Cardiac muscle cell (in vitro differentiated cells and primary cell): ENCODE data around the gene FBRSL1. TPM values are rescaled to one million over a fixed set of nuclear protein-coding genes. Genes with fewer than 3 reads are reported as not detected.

Source experiments
- DNase-seq, 2 donors: peaks; one replicate each; pipeline versions ENCODE4 v3.0.0 to v3.0.0-alpha.2; 2010 to 2017; ENCODE audit warnings: low read depth in 1 of 2, low spot score in 1 of 2
- H3K27ac ChIP-seq: fragments of 200-600 bp; sonication (generic); 2 replicates; pipeline ENCODE4 v1.5.1; 2016
- H3K27me3 ChIP-seq: fragments of 200-600 bp; sonication (generic); 2 replicates; pipeline ENCODE4 v1.6.0; 2016; ENCODE audit warnings: control low read depth
- H3K36me3 ChIP-seq: fragments of 200-600 bp; sonication (generic); 2 replicates; pipeline ENCODE4 v1.5.1; 2016; ENCODE audit warnings: control low read depth
- H3K4me1 ChIP-seq: fragments of 200-600 bp; sonication (generic); 2 replicates; pipeline ENCODE4 v1.8.1; 2017; ENCODE audit warnings: low read depth, mild to moderate bottlenecking, mixed run types
- H3K4me3 ChIP-seq: fragments of 200-600 bp; sonication (generic); 2 replicates; pipeline ENCODE4 v1.5.1; 2016; ENCODE audit warnings: mild to moderate bottlenecking
- H3K9me3 ChIP-seq: fragments of 200-600 bp; sonication (generic); 2 replicates; pipeline ENCODE4 v1.5.1; 2017; ENCODE audit warnings: low read depth, mild to moderate bottlenecking, control low read depth
- CTCF ChIP-seq: IDR thresholded peaks from 2 replicates; pipeline ENCODE4 v1.5.1; 2012; ENCODE audit warnings: low read depth, mild to moderate bottlenecking, low read length
- polyA plus RNA-seq: library from polyadenylated mRNA; unstranded; fragments of >200 nt; fragmentation: Nextera tagmentation; extraction: Ambion mirVana; gene quantifications from 2 replicates; pipeline ENCODE4 v1.2.1, GENCODE V29; 2016
- total RNA-seq: library from RNA; depleted of rRNA; stranded (reverse); fragments of >200 nt; gene quantifications from 2 replicates; pipeline ENCODE4 v1.2.3, GENCODE V29; 2016

The FBRSL1 gene
- total and polyA plus RNA-seq, 2 experiments from 2014 or later, result 37.3 to 45.0 TPM

DNA sequence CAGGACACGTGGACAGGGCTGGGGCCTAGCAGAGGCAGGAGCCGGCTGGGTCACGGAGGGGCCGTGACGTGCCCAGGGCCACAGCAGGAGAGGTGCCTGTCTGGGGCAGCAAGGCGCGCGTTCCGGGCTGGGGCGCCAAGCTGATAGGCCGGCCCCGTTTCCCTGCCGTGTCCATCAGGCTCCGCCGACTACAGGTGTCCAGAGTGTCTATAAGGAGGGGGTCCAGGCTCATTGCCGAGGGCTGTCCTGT, 18.5 kb downstream of the FBRSL1 start:
- TF ChIP-seq CTCF, result no peak
- no peaks in the 10 kb centered on the region for H3K36me3 ChIP-seq
- H3K4me3 ChIP-seq, result no peak overlapping the region
- no peaks in the 10 kb centered on the region for H3K9me3 ChIP-seq
- peaks cover 19% of the 10 kb centered on the region for H3K27me3 ChIP-seq
- H3K27ac ChIP-seq, result no peak overlapping the region
- peaks cover 20% of the 10 kb centered on the region for H3K4me1 ChIP-seq
- DNase-seq, result no peak

DNA sequence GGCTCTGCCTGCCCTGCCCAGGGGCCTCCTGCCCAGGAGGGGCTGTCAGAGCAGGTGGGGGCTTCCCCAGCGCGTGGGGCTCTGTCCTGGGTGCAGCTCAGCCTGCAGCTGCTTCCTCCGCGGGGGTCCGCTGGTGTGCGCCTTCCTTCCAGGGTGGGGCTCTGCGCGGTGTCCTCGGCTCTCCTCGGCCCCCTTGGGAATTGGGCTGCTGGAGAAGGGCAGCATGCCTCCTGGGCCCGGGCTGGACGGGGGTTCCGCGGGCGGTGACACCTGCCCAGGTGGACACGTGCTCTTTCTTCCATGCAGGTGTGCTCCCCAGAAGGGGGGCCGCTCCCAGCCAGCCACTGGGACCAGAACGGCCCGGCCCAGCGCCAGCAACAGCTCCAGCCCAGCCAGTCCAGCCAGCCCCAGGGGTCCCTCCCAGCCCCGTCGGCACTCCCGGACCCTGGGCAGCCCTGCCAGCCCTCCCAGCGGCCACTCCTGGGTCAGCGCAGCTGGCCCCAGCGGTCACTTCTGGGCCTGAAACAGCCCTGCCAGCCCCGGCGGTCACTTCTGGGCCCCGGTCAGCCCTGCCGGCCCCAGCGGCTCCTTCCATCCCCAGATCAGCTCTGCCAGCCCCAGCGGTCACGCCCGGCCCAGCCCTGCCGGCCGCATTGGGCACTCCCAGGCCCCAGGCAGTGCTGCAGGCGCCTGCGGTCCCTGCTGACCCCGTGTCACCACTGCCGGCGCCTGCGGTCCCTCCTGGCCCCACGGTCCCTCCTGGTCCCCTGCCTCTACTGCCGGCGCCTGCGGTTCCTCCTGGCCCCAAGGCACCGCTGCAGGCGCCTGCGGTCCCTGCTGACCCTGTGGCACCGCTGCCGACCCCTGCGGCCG, 19.1 kb downstream of the FBRSL1 start:
- H3K4me1 ChIP-seq, result peaks cover 20% of the 10 kb centered on the region
- TF ChIP-seq CTCF, result no peak
- H3K9me3 ChIP-seq, result no peaks in the 10 kb centered on the region
- H3K27me3 ChIP-seq, result peaks cover 19% of the 10 kb centered on the region
- no peak overlapping the region for H3K27ac ChIP-seq
- DNase-seq, result no peak
- no peaks in the 10 kb centered on the region for H3K36me3 ChIP-seq
- no peak overlapping the region for H3K4me3 ChIP-seq

DNA sequence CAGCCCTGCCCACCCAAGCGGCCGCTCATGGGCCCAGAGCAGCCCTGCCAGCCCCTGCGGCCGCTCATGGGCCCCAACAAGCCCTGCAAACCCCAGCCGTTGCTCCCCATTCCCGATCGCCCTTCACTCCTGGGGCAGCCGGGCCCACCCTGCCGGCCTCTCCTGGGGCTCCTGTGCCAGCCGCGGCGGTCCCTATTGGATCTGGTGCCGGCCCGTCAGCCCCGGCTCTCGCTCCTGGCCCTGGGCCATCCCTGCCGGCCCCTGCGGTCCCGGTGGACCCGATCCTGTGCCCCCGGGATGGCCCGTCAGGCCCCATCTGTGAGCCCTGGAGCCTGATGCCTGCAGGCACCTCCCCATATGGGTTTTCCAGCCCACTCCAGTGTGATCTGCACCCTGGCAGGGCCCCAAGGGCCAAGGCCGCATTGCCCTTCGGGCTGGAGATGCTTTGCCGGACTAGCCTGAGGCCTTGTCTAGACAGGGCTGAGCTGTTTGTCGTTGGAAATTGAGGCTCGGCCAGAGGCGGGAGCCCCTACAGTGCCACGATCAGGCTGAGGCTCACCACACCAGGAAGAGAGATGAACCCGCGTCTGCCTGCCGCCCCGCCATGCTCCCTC, 20.3 kb downstream of the FBRSL1 start:
- Histone ChIP-seq H3K36me3 (no peaks in the 10 kb centered on the region), H3K4me3 (no peak overlapping the region)

DNA sequence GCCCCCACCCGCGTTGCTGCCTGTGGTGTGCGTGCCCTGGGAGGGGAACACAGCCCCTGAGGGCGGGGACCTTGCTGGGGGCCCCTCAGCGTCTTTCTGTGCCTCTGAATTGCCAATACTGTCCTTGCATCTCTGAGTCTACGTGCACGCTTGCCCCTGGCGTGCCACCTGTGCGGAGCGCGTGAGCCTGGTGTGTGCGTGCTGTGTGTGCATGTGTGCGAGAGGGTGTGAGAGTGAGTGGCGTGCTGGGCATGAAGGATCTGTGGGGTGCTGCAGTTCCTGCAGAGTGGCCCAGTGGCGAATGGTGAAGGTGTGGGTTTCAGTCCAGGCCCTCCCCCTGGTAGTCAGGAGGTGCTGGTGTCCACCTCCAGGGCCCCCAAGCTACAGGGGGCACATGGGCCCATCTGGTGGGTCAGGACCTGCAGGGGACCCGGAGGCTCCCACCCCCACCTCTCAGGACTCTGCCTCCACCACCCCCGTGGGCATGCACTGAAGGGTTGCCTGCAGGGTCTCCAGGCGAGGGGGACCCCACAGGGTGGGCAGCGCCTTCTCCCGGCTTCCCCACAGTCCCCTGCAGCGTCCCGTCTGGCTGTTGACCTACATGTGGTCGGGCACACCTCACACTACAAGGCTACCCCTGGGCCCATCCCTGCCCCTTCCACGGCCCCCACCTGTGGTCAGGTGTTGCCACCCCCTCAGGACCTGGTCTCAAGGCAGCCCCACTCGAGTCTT, 21.0 kb downstream of the FBRSL1 start:
- peaks cover 19% of the 10 kb centered on the region for H3K27me3 ChIP-seq
- DNase-seq, result no peak
- H3K36me3 ChIP-seq, result no peaks in the 10 kb centered on the region
- TF ChIP-seq CTCF, result no peak
- no peak overlapping the region for H3K4me3 ChIP-seq
- H3K27ac ChIP-seq, result no peak overlapping the region
- no peaks in the 10 kb centered on the region for H3K9me3 ChIP-seq
- H3K4me1 ChIP-seq, result peaks cover 14% of the 10 kb centered on the region

More for the DNA sequence above, 20.3 kb downstream of the FBRSL1 start:
- peaks cover 19% of the 10 kb centered on the region for H3K27me3 ChIP-seq
- no peak overlapping the region for H3K27ac ChIP-seq
- H3K9me3 ChIP-seq, result no peaks in the 10 kb centered on the region
- H3K4me1 ChIP-seq, result peaks cover 20% of the 10 kb centered on the region
- no peak for DNase-seq
- TF ChIP-seq CTCF, result no peak

- Histone ChIP-seq H3K4me1 (peaks cover 7% of the 10 kb centered on the region), H3K36me3 (no peaks in the 10 kb centered on the region), H3K27me3 (peaks cover 19% of the 10 kb centered on the region), H3K27ac (no peak overlapping the region), H3K9me3 (no peaks in the 10 kb centered on the region), H3K4me3 (no peak overlapping the region)
- no peak for TF ChIP-seq CTCF
- no peak for DNase-seq
These were observed 21.7 kb downstream of the FBRSL1 start for GRCh38 chr12:132511516-132512196.
